Mammary epithelial cell (primary cell): ENCODE measurements around the gene FOXK1.

Source experiments
- EZH2 ChIP-seq: IDR thresholded peaks from 2 replicates; pipeline ENCODE4 v1.6.1; 2012; ENCODE audit warnings: low read length, inconsistent platforms, borderline replicate concordance
- TF ChIP-seq, protein P1 (sequence below), 2 donors: IDR thresholded peaks in 1 of 2; conservative IDR thresholded peaks in 1 of 2; 2 replicates each; pipeline ENCODE4 v1.5.1; 2011 to 2012; ENCODE audit warnings: inconsistent platforms in 2 of 2, low read length in 2 of 2, mild to moderate bottlenecking in 2 of 2, control low read depth in 1 of 2, low read depth in 1 of 2; ENCODE audit not compliant: insufficient read depth in 1 of 2; ENCODE audit errors: extremely low read depth in 1 of 2

DNA sequence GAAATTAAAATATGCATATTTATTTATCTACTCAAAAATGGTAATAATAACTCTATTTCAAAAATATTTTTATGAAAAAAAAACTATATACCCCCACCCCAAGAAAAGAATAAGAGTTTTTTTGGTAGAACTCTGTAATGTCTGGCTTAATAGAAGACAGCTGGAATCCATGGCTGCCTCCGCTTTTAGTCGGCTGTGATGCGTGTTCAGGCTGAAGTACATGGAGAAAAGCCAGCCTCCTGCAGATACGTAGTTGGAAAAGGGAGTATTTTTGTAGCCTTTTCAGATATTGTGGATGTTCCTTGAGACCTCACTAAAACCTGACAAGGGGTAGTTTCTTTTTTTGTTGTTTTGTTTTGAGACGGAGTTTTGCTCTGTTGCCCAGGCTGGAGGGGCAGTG lies 10.0 kb downstream of the FOXK1 start:
- TF ChIP-seq, protein P1, sequence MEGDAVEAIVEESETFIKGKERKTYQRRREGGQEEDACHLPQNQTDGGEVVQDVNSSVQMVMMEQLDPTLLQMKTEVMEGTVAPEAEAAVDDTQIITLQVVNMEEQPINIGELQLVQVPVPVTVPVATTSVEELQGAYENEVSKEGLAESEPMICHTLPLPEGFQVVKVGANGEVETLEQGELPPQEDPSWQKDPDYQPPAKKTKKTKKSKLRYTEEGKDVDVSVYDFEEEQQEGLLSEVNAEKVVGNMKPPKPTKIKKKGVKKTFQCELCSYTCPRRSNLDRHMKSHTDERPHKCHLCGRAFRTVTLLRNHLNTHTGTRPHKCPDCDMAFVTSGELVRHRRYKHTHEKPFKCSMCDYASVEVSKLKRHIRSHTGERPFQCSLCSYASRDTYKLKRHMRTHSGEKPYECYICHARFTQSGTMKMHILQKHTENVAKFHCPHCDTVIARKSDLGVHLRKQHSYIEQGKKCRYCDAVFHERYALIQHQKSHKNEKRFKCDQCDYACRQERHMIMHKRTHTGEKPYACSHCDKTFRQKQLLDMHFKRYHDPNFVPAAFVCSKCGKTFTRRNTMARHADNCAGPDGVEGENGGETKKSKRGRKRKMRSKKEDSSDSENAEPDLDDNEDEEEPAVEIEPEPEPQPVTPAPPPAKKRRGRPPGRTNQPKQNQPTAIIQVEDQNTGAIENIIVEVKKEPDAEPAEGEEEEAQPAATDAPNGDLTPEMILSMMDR (conservative IDR thresholded peaks at IDR 0.05 in 1 of 2, IDR thresholded peaks at IDR 0.05 in 1 of 2; ENCODE audit: extremely low read depth in 1 of 2, insufficient read depth in 1 of 2, low read depth in 1 of 2, low read length in 2 of 2): no peak
- TF ChIP-seq EZH2: no peak
